ENCODE data around the gene PHACTR4. TPM values are rescaled to one million over a fixed set of nuclear protein-coding genes. Genes with fewer than 3 reads are reported as not detected.

Gene PHACTR4
- total and polyA plus RNA-seq, 2 of the 13 experiments (the other 11 are each of a cell fraction or from before 2014, with no cell fraction given) = 13.9 to 17.1 TPM

- TF ChIP-seq CTCF (CRISPR knock-in tag; IDR thresholded peaks at IDR 0.05) = no peak
- TF ChIP-seq FOSL1 (CRISPR knock-in tag; IDR thresholded peaks at IDR 0.05; ENCODE audit: borderline replicate concordance) = peak; percentile 67; the same call in 1 of the 2 replicates
- TF ChIP-seq KLF12 (CRISPR knock-in tag; IDR thresholded peaks at IDR 0.05; ENCODE audit: borderline replicate concordance) = no peak
- peak; percentile 94 for TF ChIP-seq FOSL2 (CRISPR knock-in tag; IDR thresholded peaks at IDR 0.05)
- TF ChIP-seq TARDBP (CRISPR knock-in tag; IDR thresholded peaks at IDR 0.05) = 0 out of 2 replicates have a peak, but pooled peaks have one; percentile 14
- TF ChIP-seq ZSCAN12 (CRISPR knock-in tag; IDR thresholded peaks at IDR 0.05) = no peak
Measured at GRCh38 chr1:28437264-28437923, 67.9 kb downstream of the PHACTR4 start (continued).

- peaks cover 31% of the 10 kb centered on the region for H3K4me1 ChIP-seq (ENCODE audit: insufficient read depth, low read length)
- peak overlapping the region; percentile 44 for H3K9ac ChIP-seq (ENCODE audit: insufficient read depth, low read depth, low read length)
- intact Hi-C loops (cut with micrococcal nuclease; ENCODE audit: unreplicated experiment) = no loop called here
- H3K27me3 ChIP-seq (ENCODE audit: control insufficient read depth in 1 of 2, insufficient read depth in 2 of 2, low read length in 2 of 2) = no peaks in the 10 kb centered on the region
- ATAC-seq (peak; percentile 100), FAIRE-seq (peak; percentile 78), DNase-seq (ENCODE audit: low spot score) (peak; percentile 96)
- TSS peak; percentile 54 for BruUV-seq (replicated peaks)
- no peaks in the 10 kb centered on the region for H3K9me3 ChIP-seq (ENCODE audit: low read length)
- WGBS (ENCODE audit: low lambda C conversion rate) = 32% methylated on average over 10 of the region's 10 CpGs
- peaks cover 41% of the 10 kb centered on the region for H3K79me2 ChIP-seq (ENCODE audit: insufficient read depth, low read length)
- H4K20me1 ChIP-seq (ENCODE audit: insufficient read depth, low read length) = peaks cover 13% of the 10 kb centered on the region
- H3K36me3 ChIP-seq (replicated peaks in 1 of 2; ENCODE audit: control insufficient read depth in 1 of 2, insufficient read depth in 2 of 2, low read length in 2 of 2) = peaks cover 0 to 7% of the 10 kb centered on the region in 2 experiments; a peak in 1 of 5 replicates
- H2AFZ ChIP-seq (ENCODE audit: low read length) = no peak overlapping the region
- POLR2A ChIA-PET = interaction anchor here (0.5 to 3.2 kb wide), 9 partner anchors 9 to 210 kb away, joined by 3 to 26 read pairs (median 3); partner anchors contain the start of genes RAB42, RCC1, RNU11 and TRNAU1AP
- H3K4me3 ChIP-seq (replicated peaks in 1 of 3; ENCODE audit: insufficient read depth in 1 of 3, low read depth in 2 of 3, low read length in 3 of 3) = peak overlapping the region; percentile 0 to 38 (median 35); a peak in 3 of 6 replicates
- in situ Hi-C loops (cut with HindIII; ENCODE audit: extremely low pct_ligation_motif_present, low pct_unique_long_range_greater_than_20kb) = no loop called here
- H3K27ac ChIP-seq (ENCODE audit: extremely low read length, insufficient read depth, low read length) = peak overlapping the region; percentile 65
- CTCF ChIA-PET (ENCODE audit: low intra/inter-chr PET ratio, low total read pairs) = no interaction called here
- H3K4me2 ChIP-seq (ENCODE audit: low read depth, low read length) = peak overlapping the region; percentile 84
- TF ChIP-seq ZNF550 (CRISPR knock-in tag; IDR thresholded peaks at IDR 0.05; ENCODE audit: borderline replicate concordance) = no peak
- no peak for TF ChIP-seq ZNF451 (CRISPR knock-in tag; IDR thresholded peaks at IDR 0.05)
- TF ChIP-seq HNF4A (CRISPR knock-in tag; IDR thresholded peaks at IDR 0.05) = peak; percentile 64
- TF ChIP-seq HIC2 (CRISPR knock-in tag; IDR thresholded peaks at IDR 0.05; ENCODE audit: low read depth) = peak; percentile 91
- no peak for TF ChIP-seq FLYWCH1 (CRISPR knock-in tag; IDR thresholded peaks at IDR 0.05)
- TF ChIP-seq ZNF639 (CRISPR knock-in tag; conservative IDR thresholded peaks at IDR 0.05) = no peak
- TF ChIP-seq ZMAT3 (CRISPR knock-in tag; conservative IDR thresholded peaks at IDR 0.05) = no peak
- no peak for TF ChIP-seq SKI (IDR thresholded peaks at IDR 0.05; ENCODE audit: partially characterized antibody)
- peak; percentile 36; the same call in 1 of the 2 replicates for TF ChIP-seq ZBTB38 (CRISPR knock-in tag; IDR thresholded peaks at IDR 0.05)
- no peak for TF ChIP-seq ARID2 (CRISPR knock-in tag; IDR thresholded peaks at IDR 0.05; ENCODE audit: borderline replicate concordance)
Measured at GRCh38 chr1:28437924-28438699, 68.6 kb downstream of the PHACTR4 start.
